Measurements from ENCODE around the gene MYO9A.
A peak's percentile ranks its signal among the peaks of the same experiment; 100 is the strongest.
"Not testable (repeated sequence)": the region's sequence is repeated elsewhere in the genome, so short reads cannot be mapped to it uniquely, and the experiment has no call there.

The MYO9A gene

GRCh38 chr15:72086920-72087648, 30.9 kb downstream of the MYO9A start:
- no peak for DNase-seq

GRCh38 chr15:72086010-72086697, 31.8 kb downstream of the MYO9A start:
- DNase-seq, result no peak

GRCh38 chr15:72082176-72082575, 35.8 kb downstream of the MYO9A start:
- no peak for DNase-seq

DNA sequence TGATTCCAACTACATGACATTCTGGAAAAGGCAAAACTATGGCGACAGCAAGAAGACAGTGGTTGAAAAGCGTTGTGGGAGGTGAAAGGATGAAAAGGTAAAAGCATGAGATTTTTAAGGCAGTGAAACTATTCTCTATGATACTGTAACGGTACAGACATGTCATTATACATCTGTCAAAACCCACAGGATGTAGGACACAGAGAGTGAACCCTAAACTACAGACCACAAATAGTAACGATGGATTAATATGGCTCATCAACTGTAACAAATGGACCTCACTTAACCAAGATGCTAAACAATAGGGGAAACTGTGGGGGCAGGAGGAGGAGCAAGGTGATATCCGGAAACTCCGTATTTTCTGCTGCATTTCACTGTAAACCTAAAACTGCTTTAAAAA, 39.1 kb downstream of the MYO9A start:
- DNase-seq, result no peak

- DNase-seq, result no peak
Observed at GRCh38 chr15:72077950-72078349, 40.0 kb downstream of the MYO9A start.

DNA sequence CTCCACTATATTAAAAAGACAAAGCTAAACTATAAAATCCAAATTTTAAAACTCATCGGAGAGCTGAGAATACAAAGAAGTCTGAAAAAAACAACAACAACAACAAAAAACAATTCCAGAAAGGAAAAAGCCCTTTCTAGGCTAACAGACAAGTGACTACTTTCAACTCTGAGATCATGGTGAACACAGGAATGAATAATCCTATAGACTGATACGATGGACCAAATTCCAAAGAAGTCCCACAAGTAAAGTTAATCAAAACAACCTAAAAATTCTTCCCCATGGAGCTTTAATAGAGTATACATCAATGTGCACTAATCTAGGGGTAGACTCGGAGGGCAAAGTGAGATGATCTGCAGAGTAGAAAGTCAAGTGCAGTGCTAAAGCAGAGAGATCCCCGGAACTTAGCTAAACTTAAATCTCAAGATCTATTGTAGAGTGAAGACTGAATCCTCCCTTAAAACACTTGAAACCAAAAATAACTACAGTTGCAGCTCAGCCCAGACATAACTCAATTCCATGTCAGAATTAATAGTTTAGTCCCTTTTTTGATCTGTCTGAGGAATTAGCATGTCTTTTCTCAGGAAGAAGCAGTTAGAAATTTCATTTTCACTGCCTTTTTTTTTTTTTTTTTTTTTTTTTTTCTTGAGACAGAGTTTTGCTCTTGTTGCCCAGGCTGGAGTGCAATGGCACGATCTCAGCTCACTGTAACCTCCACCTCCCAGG, 43.5 kb downstream of the MYO9A start:
- no peak for DNase-seq

DNA sequence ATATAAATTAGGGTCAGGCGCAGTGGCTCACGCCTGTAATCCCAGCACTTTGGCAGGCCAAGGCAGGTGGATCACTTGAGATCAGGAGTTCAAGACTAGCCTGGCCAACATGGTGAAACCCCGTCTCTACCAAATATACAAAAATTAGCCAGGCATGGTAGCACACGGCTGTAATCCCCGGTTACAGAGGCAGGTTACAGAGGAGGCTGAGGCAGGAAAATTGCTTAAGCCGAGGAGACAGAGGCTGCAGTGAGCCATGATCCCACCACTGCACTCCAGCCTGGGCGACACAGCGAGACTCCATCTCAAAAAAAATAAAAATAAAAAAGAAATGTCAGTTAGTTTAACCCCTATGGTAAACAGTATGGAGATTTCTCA, 46.5 kb downstream of the MYO9A start:
- not testable (repeated sequence) for DNase-seq

DNA sequence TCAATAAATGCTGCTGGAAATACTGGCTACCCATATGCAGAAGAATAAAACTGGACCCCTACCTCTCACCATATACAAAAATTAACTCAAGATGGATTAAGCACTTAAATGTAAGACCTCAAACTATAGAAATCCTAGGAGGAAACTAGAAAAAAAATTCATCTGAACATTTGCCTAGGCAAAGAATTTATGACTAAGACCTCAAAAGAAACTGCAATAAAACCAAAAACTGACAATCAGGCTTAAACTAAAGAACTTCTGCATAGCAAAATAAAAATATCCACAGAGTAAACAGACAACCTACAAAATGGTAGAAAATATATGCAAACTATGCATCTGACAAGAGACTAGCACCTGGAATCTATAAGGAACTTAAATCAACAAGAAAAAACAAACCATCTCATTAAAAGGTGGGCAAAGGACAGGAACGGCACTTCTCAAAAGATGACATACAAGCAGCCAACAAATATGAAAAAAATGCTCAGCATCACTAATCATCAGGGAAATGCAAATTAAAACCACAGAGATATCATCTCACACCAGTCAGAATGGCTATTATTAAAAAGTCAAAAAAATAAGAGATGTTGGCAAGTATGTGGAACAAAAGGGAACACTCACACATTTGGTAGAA, 47.0 kb downstream of the MYO9A start:
- no peak for DNase-seq

- no peak for DNase-seq
Observed at GRCh38 chr15:72068856-72069255, 49.1 kb downstream of the MYO9A start.

DNA sequence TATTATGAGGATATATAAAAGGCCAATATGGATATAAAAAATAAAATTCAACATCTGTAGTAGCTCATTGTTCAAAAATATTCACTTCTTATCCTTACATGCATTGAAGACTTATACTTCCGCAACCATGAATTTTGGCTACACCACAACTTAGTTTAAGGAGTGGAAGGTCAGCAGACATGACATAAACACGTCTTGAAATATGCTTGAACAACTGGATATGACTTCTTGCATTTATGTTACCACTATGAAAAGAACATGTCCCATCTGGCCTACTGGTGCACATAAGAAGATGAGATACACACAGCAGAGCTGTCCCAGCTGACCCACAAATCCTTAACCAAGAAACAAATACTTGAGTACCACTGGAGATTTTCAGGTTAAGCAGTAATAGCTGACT, 52.1 kb downstream of the MYO9A start:
- no peak for DNase-seq

GRCh38 chr15:72063186-72063585, 54.8 kb downstream of the MYO9A start:
- DNase-seq, result no peak

DNA sequence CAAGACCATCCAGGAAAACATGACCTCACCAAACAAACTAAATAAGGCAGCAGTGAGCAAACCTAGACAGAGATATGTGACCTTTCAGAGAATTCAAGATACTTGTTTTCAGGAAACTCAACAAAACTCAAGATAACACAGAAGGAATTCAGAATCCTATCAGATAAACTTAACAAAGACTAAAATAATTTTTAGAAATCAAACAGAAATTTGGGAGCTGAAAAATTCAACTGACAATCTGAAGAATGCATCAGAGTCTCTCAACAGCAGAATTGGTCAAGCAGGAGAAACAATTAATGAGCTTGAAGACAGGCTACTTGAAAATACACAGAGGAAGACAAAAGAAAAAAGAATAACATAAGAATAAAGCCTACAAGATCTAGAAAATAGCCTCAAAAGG, 55.6 kb downstream of the MYO9A start:
- no peak for DNase-seq

DNA sequence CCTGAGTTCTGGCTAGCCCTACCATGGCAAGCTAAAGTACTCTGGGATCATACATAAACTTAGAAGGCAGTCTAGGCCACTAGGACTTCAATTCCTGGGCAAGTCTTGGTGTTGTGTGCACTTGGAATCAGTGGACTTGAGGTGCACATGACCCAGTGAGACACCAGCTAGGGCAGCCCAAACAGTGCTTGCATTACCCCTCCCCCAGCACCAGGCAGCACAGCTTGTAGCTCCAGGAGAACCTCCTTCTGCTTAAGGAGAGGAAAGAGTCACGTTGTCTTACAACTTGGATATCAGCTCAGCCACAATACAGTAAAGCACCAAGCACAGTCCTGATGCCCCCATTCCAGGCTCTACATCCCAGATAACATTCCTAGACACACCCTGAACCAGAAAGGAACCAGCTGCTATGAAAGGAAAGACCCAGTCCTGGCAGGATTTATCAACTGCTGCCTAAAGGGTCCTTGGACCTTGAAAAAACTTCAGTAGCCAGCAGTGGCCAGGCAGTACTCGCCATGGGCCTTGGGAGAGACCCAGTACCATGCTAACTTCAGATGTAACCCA, 57.2 kb downstream of the MYO9A start:
- no peak for DNase-seq

DNA sequence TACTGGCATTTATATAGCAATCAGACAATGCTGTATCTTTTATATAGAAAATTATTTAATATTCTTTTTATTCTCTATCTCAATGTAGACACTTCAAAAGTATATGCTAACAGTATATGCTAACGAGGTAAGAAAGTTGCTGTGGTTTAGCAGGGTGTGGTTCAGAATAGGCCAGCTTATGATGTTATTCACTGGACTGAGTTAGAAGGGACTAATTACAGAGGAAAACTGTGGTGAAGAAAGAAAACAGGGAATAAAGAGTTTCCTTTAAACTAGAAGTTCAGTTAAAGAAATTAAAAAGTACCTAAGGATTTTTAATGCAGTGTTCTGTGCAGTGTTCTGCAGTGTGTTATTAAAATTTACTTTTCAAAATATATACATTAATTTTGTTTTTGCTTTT, 59.4 kb downstream of the MYO9A start:
- DNase-seq, result no peak

- DNase-seq, result peak; percentile 43
Observed at GRCh38 chr15:72057548-72058091, 60.3 kb downstream of the MYO9A start.

DNA sequence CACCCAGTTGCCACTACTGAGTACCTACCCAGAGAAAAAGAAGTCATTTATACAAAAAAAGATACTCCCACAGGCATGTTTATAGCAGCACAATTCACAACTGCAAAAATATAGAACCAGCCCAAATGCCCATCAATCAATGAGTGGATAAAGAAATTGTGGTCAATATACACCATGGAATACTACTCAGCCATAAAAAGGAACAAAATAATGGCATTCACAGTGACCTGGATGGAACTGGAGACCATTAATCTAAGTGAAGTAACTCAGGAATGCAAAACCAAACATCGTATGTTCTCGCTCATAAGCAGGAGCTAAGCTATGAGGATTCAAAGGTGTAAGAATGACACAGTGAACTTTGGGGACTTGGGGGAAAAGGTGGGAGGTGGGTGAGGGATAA, 61.7 kb downstream of the MYO9A start:
- not testable (repeated sequence) for DNase-seq

GRCh38 chr15:72053297-72053696, 64.7 kb downstream of the MYO9A start:
- DNase-seq, result not testable (repeated sequence)

DNA sequence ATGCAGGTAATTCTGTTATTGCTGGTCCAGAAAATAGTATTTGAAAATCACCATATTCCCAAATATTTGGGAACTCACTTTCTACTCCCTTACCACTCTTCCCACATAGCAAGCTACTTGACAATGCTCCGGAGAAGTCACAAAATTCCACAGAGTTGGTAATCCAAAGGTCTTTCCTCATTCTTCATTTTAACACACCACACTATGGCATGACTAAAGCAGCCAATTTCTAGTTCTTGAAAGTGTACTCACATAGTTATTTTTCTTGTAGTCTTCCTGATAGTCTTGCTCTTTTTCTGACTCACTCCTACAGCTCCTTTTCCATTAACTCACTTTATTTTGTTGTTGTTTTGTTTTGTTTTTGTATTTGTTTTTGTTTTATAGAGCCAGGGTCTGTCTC, 67.2 kb downstream of the MYO9A start:
- no peak for DNase-seq

DNA sequence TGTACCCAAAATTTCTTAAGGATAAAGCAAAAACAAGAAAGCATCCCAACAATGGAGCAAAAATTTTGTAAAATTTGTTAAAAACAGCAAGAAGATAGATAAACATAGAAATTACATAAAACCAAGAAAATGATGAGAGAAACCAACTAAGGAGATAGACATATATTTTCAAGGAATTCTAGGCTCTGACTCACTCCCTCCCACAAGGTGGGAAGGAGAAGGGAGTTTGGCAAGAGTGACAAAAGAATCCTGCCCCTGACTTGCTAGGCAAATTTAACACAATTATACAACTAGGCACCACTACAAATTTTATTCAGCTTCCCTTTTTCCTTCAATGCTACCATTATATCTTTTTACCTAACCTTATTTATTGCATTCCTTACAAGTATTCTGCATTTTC, 70.9 kb downstream of the MYO9A start:
- DNase-seq, result no peak

DNA sequence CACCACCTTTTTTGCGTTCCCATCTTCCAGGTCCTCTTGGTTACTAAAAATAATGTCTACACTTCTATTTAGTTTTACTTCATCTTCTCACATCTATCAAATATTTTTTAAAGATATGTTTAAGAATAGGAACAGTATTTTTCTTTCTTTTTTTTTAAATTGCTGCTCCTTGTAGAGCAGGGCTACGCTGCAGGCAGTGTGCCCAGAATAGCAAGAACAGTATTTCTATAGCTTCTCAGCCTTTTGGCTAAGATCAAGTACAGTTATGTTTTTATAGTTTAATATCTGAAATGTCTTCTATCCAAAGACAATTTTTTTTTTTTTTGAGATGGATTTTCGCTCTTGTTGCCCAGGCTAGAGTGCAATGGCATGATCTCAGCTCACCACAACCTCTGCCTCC, 73.0 kb downstream of the MYO9A start:
- no peak for DNase-seq

DNA sequence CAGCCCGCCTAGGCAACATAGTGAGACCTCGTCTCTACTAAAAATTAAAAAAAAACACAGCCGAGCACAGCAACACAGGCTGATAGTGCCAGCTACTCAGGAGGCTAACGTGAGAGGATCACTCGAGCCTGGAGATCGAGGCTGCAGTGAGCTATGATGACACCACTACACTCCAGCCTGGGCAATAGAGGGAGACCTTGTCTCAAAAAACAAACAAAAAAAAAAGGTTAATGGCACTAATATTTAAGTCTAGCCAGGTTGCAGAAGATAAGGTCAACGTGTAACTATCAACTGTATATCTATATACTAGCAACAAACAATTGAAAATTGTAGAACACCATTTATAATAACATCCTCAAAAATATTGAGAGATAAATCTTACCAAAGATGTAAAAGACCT, 75.1 kb downstream of the MYO9A start:
- no peak for DNase-seq

DNA sequence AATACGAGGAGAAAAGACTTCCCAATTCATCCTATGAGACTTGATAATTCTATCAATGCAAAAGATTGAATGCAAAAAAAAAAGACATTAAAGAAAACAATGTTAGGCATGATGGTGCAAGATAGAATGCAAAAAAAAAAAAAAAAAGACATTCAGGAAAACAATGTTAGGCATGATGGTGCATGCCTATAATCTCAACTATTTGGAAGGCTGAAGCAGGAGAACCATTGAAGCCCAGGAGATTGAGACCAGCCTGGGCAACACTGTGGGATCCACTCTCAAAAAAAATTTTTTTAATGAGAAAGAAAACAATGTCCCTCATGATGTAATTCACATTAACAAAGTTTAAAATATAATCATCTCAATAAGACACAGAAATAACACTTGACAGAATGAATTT, 75.9 kb downstream of the MYO9A start:
- DNase-seq, result no peak

DNA sequence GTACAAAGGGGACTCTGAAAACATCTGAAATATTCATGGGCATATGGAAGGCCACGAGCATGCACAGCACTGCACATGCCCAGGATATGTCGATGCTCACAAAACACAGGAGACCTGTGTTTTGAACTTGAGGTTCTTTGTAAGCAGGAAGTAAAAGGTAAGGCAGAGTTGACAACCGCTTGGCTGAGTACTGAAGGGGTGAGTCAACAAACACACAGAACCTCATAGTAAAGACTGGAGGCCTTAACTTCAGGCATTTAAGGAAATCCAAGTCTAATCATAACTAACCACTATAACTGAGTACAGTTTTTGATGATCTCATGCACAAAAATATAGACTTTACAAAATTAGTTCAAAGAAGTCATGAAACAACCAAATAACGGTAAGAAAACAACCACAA, 80.6 kb downstream of the MYO9A start:
- no peak for DNase-seq
